ENCODE measurements around the gene AKR1C8. TPM values are rescaled to one million over a fixed set of nuclear protein-coding genes. Genes with fewer than 3 reads are reported as not detected.

Gene AKR1C8
- polyA plus RNA-seq, 1 of the 3 experiments (the other 2 are of a cell fraction), result not detected

GRCh38 chr10:5148678-5149032 is 36.3 kb downstream of the AKR1C8 start:
- Histone ChIP-seq H3K79me2 (ENCODE audit: insufficient read depth) (no peaks in the 10 kb centered on the region), H3K4me3 (ENCODE audit: low read depth in 2 of 2, low read length in 1 of 2) (no peak overlapping the region), H3K36me3 (replicated peaks in 1 of 2; ENCODE audit: control insufficient read depth in 1 of 2, insufficient read depth in 2 of 2, low read length in 1 of 2) (no peaks in the 10 kb centered on the region), H3K9me3 (no peaks in the 10 kb centered on the region), H4K20me1 (ENCODE audit: insufficient read depth) (no peaks in the 10 kb centered on the region), H3K27ac (ENCODE audit: low read depth in 2 of 2, low read length in 1 of 2) (no peak overlapping the region), H3K9ac (no peak overlapping the region), H3K9me2 (no peaks in the 10 kb centered on the region), H2AFZ (ENCODE audit: low read depth) (no peak overlapping the region), H3F3A (replicated peaks; ENCODE audit: insufficient read depth) (no peaks in the 10 kb centered on the region), H3K27me3 (ENCODE audit: insufficient read depth) (no peaks in the 10 kb centered on the region), H3K4me1 (ENCODE audit: control insufficient read depth in 1 of 2, insufficient read depth in 2 of 2, low read depth in 1 of 2, low read length in 1 of 2) (no peaks in the 10 kb centered on the region), H3K4me2 (no peak overlapping the region)
- ChIA-PET CTCF (no interaction called here), POLR2A (no interaction called here)
- no peak for DNase-seq
- WGBS (ENCODE audit: low lambda C conversion rate), result 0% methylated on average over 1 of the region's 1 CpG
- TF ChIP-seq RCOR1 (IDR thresholded peaks at IDR 0.05; ENCODE audit: low read length), result no peak
- no peak for TF ChIP-seq FOXJ3 (CRISPR knock-in tag; IDR thresholded peaks at IDR 0.05)
- no peak for TF ChIP-seq YY1 (IDR thresholded peaks at IDR 0.05; ENCODE audit: low read depth)
- no peak for TF ChIP-seq FOSL2 (IDR thresholded peaks at IDR 0.05; ENCODE audit: borderline replicate concordance, low read depth)
- no peak for TF ChIP-seq MXI1 (IDR thresholded peaks at IDR 0.05; ENCODE audit: low read depth, low read length)
- TF ChIP-seq CHD2 (IDR thresholded peaks at IDR 0.05; ENCODE audit: low read length, partially characterized antibody), result no peak
- no peak for TF ChIP-seq MEF2A (IDR thresholded peaks at IDR 0.05; ENCODE audit: borderline replicate concordance, low read depth)
- TF ChIP-seq USF1 (IDR thresholded peaks at IDR 0.05; ENCODE audit: borderline replicate concordance, low read depth), result no peak
- no peak for TF ChIP-seq ELF1 (IDR thresholded peaks at IDR 0.05)
- TF ChIP-seq TCF12 (IDR thresholded peaks at IDR 0.05), result no peak
- TF ChIP-seq SIN3A (IDR thresholded peaks at IDR 0.05; ENCODE audit: borderline replicate concordance, low read depth, low read length), result no peak
- no peak for TF ChIP-seq ZBTB33 (IDR thresholded peaks at IDR 0.05; ENCODE audit: borderline replicate concordance, low read depth)

GRCh38 chr10:5147981-5148677 is 36.8 kb downstream of the AKR1C8 start:
- TF ChIP-seq POLR2AphosphoS5 (IDR thresholded peaks at IDR 0.05; ENCODE audit: low read depth, low read length) (no peak), TAF1 (IDR thresholded peaks at IDR 0.05; ENCODE audit: borderline replicate concordance, low read depth, low read length) (no peak), SMC3 (IDR thresholded peaks at IDR 0.05; ENCODE audit: low read depth, low read length) (no peak), GABPA (IDR thresholded peaks at IDR 0.05; ENCODE audit: low read depth) (no peak), USF1 (IDR thresholded peaks at IDR 0.05; ENCODE audit: borderline replicate concordance, low read depth) (no peak), MAX (IDR thresholded peaks at IDR 0.05; ENCODE audit: low read depth) (no peak), NRF1 (IDR thresholded peaks at IDR 0.05; ENCODE audit: low read depth, low read length) (no peak), RXRA (IDR thresholded peaks at IDR 0.05; ENCODE audit: borderline replicate concordance, low read depth) (no peak), ZBTB33 (IDR thresholded peaks at IDR 0.05; ENCODE audit: borderline replicate concordance, low read depth) (no peak), JUND (IDR thresholded peaks at IDR 0.05) (no peak), RCOR1 (IDR thresholded peaks at IDR 0.05; ENCODE audit: low read length) (no peak), EP300 (IDR thresholded peaks at IDR 0.05; ENCODE audit: borderline replicate concordance in 1 of 2, low read depth in 1 of 2, low read length in 1 of 2) (no peak), NFIC (IDR thresholded peaks at IDR 0.05; ENCODE audit: borderline replicate concordance) (no peak), USF2 (IDR thresholded peaks at IDR 0.05; ENCODE audit: borderline replicate concordance, low read depth, low read length) (no peak)
- no peak for DNase-seq
- CTCF ChIA-PET, result no interaction called here

More at GRCh38 chr10:5147981-5148677, 36.8 kb downstream of the AKR1C8 start:
- H3K9ac ChIP-seq, result no peak overlapping the region
- no peaks in the 10 kb centered on the region for H3K27me3 ChIP-seq (ENCODE audit: insufficient read depth)
- 13% methylated on average over 3 of the region's 3 CpGs for WGBS (ENCODE audit: low lambda C conversion rate)
- H3K4me1 ChIP-seq (ENCODE audit: control insufficient read depth in 1 of 2, insufficient read depth in 2 of 2, low read depth in 1 of 2, low read length in 1 of 2), result no peaks in the 10 kb centered on the region
- no peak overlapping the region for H3K4me3 ChIP-seq (ENCODE audit: low read depth in 2 of 2, low read length in 1 of 2)
- no peaks in the 10 kb centered on the region for H3K9me2 ChIP-seq
- H3K9me3 ChIP-seq, result no peaks in the 10 kb centered on the region
- no peaks in the 10 kb centered on the region for H3K36me3 ChIP-seq (replicated peaks in 1 of 2; ENCODE audit: control insufficient read depth in 1 of 2, insufficient read depth in 2 of 2, low read length in 1 of 2)
- POLR2A ChIA-PET, result no interaction called here
- H4K20me1 ChIP-seq (ENCODE audit: insufficient read depth), result no peaks in the 10 kb centered on the region
- no peaks in the 10 kb centered on the region for H3F3A ChIP-seq (replicated peaks; ENCODE audit: insufficient read depth)
- no peak overlapping the region for H3K27ac ChIP-seq (ENCODE audit: low read depth in 2 of 2, low read length in 1 of 2)
- H3K4me2 ChIP-seq, result no peak overlapping the region
- H3K79me2 ChIP-seq (ENCODE audit: insufficient read depth), result no peaks in the 10 kb centered on the region
- H2AFZ ChIP-seq (ENCODE audit: low read depth), result no peak overlapping the region
